ENCODE measurements around the gene KLHL2.
"Not testable (repeated sequence)": the region's sequence is repeated elsewhere in the genome, so short reads cannot be mapped to it uniquely, and the experiment has no call there.

KLHL2 gene

GRCh38 chr4:165332502-165332901, 125.1 kb downstream of the KLHL2 start:
- DNase-seq, result no peak

DNA sequence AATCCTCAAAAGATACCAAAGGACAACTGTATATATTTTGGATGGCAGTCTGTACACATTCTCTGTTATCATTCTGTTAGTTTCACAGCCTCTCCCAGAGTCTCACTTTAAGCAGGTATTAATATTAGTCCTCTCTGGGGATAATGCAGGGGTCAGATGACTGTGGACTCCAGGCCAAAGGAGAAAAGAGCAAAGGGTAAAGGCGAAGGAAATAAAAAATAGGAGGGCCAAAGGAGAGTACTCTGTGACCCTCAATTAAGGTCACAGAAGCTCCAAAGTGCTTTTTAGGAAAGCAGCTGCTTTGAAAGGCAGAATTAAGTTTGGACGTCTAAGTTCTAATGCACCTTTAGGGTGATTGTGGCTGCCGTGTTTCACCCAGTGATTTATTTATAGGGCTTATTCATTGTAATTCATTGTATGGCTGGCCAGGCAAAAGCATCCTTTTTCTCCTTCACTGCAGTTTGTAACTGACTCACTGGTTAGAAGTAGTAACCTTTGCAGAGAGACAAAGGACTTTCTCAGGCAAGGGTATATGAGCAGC, 127.9 kb downstream of the KLHL2 start:
- no peak for DNase-seq

DNA sequence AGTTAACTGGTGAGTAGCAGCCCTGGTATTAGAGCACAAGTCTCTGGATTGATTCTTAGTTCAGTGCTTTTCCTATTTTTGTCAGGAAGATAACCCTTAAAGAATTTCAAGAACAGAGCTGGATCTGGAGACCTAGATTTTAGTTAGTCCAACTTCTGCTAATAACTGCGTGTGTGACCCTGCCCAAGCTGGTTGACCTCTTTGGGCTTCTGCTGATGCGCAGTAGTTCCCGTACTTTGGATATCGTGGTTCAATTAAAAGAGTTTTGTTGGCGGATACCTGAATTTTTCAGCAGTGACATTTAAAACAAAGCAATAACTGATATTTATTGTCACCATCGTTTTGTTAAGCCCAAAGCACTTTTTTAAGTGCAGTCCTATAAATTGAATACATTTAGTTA, 129.4 kb downstream of the KLHL2 start:
- no peak for DNase-seq

DNA sequence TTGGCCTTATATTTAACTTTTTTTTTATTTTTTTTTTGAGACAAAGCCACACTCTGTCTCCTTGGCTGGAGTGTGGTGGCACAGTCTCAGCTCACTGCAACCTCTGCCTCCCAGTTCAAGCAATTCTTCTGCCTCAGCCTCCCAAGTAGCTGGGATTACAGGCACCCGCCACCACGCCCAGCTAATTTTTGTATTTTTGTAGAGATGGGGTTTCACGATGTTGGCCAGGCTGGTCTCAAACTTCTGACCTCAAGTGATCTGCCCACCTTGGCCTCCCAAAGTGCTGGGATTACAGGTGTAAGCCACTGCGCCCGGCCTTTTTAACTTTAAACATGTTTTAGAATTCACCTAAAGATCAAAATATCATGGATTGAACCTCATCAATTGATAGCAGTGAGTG, 135.0 kb downstream of the KLHL2 start:
- DNase-seq, result not testable (repeated sequence)

GRCh38 chr4:165343353-165344191, 136.2 kb downstream of the KLHL2 start:
- DNase-seq, result no peak

DNA sequence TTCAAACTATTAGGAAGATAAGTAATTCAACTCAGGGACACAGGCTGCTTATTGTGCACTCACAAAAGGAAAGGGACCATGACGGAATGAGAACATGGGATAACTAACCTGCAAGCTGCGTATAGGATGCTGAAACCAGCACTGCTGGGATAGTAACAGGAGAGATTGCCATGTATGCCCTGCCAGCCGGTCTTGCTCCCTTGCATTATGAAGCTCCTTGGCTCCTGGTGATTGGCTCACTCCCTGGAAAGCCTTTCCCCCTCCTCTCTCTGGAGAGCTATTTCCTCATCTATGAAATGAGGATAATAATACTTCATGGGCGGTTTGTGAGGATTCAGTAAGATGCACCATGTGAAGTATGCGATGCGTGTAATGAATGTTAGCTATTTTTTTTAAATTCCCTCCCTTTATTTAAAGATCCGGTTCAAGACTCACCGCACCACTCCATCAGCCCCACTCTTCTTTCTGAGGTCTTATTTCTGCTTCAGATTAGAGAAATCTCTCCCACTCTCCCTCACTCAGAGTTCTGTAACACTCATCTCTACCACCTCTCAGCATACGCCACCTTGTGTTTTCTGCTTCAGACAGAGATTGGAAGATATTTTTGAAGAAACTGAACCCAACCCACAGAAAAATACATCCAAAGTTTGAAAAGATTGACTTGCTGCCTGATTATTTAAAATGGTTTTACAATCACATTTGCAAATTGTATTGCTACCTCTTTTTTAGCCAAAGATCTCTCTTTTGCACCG, 138.5 kb downstream of the KLHL2 start:
- no peak for DNase-seq

DNA sequence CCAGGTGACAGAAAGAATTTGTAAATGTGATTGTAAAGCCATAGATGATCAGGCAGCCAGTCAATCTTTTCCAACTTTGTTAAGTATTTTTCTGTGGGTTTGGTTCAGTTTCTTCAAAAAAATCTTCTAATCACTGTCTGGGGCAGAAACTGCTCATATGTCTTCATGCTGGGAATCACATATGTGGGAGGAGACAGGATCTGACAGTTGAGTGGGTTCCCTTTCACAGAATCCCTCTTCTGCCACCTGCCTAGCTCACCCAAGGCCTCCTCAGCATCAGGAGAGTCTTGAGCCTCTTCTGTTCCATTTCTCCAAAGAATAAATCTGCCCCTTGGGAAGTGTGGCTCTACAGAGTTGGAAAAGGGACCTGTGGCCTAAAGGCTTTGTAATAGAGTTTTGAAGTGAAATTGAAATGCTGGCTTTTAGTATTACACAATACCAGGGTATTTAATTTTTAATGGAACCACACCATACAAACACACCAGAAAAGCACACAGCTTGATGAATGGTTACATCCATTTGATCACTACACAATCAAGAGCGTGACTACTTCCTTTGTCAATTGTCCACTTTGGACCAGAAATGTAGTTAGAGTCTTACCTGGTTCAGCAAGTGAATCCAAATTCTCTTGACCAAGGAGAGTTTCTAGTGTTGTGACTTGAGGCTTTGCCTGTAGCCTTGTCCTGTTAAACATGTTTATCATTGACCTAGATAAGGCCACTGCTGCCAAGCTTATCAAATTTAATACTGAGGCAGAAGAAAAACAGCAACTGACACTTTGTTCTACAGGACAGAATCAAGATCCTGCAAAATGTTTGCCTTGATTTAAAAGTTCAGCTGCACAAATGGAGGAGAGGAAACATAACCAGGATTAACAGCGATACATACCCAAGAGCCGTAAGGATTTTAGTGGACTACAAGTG, 140.5 kb downstream of the KLHL2 start:
- DNase-seq, result no peak

- DNase-seq, result no peak
These were observed 144.2 kb downstream of the KLHL2 start for GRCh38 chr4:165351359-165352130.

DNA sequence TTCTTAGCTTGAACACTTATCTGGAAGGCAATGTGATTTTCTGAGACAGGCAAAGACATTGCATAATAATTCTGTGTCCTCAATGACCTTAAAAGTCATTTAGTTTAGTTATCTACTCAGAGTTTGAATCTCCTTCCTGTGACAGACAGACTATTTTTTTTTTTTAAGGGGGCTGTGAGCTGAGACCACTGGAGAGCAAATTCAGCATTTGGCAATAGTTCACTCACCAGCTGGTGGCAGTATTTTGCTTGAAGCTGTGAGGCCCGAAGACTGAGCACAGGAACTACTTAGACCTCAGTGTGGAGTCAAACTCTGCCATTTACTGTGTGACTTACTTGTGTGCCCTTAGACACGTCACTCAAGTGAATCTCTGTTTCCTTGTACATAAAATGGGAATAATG, 148.5 kb downstream of the KLHL2 start:
- no peak for DNase-seq

DNA sequence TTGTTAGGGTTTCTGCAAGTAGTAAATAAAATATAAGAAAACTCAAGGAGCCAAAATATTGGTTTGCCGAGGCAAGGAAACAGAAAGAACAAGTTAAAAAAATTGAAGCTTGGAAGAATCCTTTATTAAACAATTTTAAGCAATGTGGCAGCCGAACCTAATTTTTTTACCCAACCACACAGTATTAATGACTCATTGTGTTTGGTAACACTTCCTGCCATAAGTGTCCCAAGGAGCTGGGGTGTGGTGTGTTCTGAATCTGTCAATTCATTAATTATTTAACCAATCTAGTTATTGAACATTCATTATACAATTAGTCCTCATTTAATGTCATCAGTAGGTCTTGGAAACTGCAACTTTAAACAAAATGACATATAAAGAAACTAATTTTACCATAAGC, 152.1 kb downstream of the KLHL2 start:
- DNase-seq, result no peak

- no peak for DNase-seq
These were observed 152.8 kb downstream of the KLHL2 start for GRCh38 chr4:165360041-165360695.

GRCh38 chr4:165360985-165361670, 153.8 kb downstream of the KLHL2 start:
- DNase-seq, result no peak

DNA sequence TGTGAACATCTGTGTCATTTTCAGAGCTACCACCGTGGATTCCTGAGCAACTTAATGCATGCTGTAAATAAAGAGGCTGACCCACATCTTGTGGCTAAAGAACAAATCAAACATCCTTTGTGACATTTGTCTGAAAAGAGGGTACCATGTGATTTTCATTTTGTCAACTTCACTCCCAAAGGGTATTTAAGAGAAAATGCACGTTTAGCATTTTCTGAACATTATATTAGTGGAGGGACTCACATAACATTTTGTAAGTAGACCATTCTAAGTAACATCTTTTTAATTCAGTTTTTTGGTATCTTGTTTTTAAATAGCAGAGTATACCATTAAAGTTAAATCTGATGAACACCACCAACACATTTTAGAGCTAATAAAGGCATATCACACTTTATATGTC, 154.4 kb downstream of the KLHL2 start:
- DNase-seq, result no peak

DNA sequence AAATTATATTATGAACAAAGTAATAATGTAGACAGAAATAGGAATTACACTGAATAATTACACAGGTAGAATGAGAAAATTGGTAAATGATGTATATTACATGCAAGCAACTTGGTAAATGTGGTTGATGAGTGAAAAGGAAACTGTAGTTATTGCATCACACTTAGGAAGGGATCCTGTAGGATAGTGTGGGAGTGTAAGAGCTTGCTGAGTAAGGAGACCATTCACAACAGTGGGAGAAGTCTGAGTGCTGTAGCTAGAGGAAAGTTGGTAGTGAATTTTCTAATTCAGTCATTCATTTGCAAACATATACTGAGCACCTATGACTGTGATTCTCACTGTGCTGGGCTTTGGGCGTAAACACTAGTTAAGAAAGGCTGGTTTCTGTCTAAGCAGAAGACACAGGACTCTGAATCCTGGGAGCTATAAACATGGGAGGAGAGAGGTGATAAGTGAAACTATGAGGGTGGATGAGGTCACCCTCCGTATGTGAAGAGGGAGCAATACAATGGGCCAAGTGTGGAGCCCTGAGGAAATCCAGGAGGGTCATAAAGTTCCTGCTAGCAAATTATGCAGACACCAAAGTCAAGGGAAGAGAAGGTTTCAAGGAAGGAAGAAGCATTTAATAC, 157.2 kb downstream of the KLHL2 start:
- DNase-seq, result no peak

GRCh38 chr4:165367040-165367439, 159.7 kb downstream of the KLHL2 start:
- DNase-seq, result no peak

DNA sequence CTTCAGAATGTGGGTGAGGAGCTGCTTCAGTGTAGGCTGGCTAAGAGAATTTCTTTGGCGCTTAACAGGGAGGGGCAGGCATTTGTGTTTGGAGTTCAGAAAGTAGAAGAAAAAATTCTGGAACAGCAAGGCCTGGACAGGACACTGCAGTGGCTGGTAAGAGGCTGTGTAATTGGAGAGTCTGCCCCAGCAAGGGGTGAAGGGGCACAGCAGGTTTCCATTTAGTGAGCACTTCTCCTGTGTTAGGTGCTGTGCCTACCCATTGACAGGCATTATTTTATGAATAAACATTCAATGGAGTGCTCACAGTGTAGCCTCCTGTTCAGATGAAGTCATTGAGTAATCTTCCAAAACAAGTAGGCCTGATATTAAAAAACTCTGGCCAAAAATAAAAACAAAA, 160.8 kb downstream of the KLHL2 start:
- DNase-seq, result no peak

- no peak for DNase-seq
These were observed 161.2 kb downstream of the KLHL2 start for GRCh38 chr4:165368567-165368966.

DNA sequence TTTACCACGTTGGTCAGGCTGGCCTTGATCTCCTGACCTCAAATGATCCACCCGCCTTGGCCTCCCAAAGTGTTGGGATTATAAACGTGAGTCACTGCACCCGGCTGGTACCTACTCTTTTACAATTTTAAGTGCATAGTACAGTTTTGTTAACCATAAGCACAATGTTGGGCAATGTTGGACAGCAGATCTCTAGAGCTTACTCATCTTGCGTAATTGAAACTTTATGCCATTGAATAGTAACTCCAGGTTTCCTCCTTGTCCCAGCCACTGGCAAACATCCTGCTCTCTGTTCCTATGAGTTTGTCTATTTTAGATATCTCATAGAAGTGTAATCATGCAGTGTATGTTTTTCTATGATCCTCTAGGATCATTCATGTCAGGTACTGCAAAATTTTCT, 162.2 kb downstream of the KLHL2 start:
- DNase-seq, result no peak

DNA sequence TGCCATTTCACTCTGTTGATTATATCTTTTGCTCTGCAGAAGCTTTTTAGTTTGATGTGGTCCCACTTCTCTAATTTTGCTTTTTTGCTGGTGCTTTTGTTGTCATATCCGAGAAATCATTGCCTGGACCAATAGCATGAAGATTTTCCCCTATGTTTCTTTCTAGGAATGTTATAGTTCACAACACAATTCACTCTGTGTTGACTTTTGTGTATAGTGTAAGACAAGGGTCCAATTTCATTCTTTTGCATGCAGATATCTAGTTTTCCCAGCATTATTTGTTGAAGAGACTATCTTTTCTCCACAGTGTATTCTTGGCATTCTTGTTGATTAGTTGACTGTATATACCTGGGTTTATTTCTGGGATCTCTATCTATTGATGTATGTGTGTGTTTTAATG, 163.2 kb downstream of the KLHL2 start:
- no peak for DNase-seq
